GM19099 (cell line): Measurements from ENCODE around the gene CCDC178.

Experiments used
- POLR2A ChIP-seq: IDR thresholded peaks from 3 replicates; pipeline ENCODE4 v1.6.1; 2011; ENCODE audit warnings: low read depth; ENCODE audit not compliant: insufficient read length; ENCODE audit errors: extremely low read depth

The CCDC178 gene

DNA sequence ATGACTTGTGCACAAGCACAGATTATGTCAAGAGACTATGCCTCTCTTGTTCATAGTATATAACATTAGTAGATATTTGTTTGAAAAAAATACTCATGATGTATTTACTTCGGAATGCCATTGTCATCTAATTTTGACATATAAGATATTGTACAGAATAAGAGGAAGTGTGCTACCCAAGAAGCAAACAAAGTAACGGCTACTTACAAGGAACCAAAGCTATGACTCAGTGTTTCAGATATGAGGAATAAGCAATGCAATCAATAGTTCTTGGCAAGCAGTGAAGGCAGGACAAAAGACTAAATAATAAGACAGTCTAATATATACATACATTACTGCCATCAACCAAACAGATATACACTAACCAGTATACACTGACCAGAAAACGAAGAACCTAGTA lies 256.3 kb downstream of the CCDC178 start:
- TF ChIP-seq POLR2A = no peak

DNA sequence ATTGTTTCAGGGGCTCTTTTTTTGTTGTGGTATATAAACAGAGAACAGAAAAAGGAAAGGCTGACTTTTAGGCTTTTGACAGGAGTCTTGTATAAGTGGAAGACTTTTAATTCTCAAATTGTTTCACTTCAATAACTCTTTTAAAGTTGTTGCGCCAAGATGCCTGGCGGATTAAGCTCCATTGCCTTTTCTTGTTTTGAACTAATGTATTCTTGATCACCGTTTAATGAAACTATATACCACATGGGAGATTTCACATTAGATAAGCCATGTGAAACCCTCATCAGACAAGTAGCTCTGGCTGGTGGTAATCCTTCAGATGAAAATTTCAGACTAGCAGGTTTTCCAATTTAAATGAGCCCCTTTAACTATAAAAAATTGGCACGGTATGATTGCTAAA lies 257.4 kb downstream of the CCDC178 start:
- no peak for TF ChIP-seq POLR2A

DNA sequence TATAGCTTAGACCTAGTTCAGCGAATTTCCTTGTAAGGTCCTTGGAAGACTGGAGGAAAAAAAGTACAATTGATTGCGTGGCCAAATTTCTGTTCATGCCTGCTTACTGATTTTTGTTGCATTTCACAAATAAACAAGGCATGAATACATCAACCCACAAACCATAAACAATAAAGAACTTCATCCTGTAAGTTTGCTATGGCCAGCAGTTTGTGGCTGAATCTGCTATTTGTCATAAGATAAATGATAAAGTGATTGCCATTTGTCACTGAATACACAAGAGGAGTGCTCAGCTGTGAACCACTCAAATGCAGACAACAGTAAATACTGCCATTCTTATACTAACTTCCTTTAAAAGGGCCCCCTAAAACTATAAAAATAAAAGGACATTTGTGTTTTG lies 259.5 kb downstream of the CCDC178 start:
- no peak for TF ChIP-seq POLR2A

DNA sequence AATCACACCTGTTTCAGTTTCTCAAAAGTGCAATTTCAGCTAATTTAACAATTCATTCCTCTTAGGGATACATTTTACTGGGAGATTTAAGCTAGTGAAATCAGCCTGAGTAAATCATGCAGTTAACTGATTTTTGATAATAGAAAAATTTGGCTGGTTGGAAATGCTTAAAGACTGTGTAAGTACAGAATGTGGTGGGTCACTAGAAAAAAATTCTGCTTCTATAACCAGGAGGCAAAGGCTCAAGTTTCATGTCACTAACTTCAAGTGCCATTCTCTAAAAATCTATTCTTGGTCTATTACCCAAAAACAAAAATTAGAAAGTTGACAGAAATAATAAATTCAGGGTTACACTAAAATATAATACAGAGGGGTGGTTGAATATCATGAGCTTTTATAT lies 271.3 kb downstream of the CCDC178 start:
- no peak for TF ChIP-seq POLR2A

GRCh38 chr18:33161131-33161530 lies 279.4 kb downstream of the CCDC178 start:
- TF ChIP-seq POLR2A = no peak

DNA sequence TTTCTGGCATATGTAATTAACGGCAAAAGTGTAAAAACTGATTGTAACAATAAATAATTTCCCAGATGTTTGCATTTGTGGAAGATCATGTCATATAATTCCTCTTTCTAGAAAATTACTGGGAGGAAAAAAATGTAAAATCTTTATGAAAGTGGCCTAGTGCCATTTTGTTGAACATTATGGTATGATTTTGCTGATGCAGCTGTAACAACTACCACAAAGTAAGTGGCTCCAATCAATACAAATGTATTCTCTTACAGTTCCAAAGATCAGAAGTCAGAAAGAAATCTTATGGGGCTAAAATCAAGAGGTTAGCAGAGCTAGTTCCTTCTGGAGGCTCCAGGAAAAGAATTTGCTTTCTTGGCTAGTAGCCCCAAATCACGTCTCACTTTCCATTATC lies 281.4 kb downstream of the CCDC178 start:
- TF ChIP-seq POLR2A = no peak

- TF ChIP-seq POLR2A = no peak
These were observed 282.6 kb downstream of the CCDC178 start for GRCh38 chr18:33157893-33158292.

- TF ChIP-seq POLR2A = no peak
These were observed 283.5 kb downstream of the CCDC178 start for GRCh38 chr18:33156906-33157470.

GRCh38 chr18:33154049-33154448 lies 286.5 kb downstream of the CCDC178 start:
- TF ChIP-seq POLR2A = no peak

DNA sequence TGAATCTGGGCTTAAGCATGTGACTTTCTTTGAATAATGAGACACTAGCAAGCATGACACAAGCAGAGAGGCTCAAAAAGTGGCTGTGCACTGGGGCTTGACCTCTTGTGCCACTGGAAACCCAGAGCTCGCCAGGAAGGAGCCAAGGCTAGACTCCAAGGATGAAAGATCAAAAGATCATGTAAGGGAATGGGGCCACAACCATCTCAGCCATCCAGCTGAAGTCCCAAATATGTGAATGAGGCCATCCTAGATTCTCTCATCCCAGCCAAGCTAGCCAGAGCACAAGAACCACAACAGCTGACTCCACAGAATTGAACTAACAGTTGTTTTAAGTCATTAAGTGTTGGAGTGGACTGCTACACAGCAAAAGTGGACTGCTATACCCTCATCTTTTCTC lies 288.1 kb downstream of the CCDC178 start:
- TF ChIP-seq POLR2A = no peak

GRCh38 chr18:33146014-33146413 lies 294.5 kb downstream of the CCDC178 start:
- no peak for TF ChIP-seq POLR2A

DNA sequence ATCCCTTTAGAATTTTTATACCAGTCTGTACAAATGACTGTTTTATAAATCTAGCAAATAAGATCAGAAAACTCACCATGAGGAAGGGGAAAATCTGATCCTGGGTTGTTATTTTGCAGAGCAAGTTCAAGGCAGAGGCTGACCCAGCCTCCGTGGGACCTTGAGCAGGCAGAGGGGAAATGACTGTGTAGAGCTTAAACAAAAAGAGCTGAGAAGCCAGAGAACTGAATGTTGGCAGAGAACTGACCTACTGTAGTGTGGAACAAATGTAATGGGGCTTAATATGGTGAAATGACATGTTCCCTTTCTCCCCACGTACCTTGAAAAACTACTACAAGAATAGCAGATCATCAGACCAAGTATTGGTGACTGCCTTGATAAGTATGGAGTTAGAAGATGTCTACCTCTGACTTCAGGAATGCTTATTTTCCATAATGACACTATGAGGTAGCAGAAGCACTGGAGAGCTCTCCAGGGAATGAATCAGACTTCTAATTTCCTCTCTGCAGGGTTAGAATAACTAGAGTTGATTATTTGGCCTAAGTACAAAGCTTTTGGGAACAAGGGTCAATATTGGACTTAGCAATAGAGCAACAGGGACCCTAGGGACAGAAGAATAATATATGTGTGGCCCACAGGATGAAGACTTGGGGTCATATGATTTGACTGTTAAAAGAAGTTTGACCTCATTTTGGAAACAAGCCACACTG lies 304.4 kb downstream of the CCDC178 start:
- TF ChIP-seq POLR2A = no peak

DNA sequence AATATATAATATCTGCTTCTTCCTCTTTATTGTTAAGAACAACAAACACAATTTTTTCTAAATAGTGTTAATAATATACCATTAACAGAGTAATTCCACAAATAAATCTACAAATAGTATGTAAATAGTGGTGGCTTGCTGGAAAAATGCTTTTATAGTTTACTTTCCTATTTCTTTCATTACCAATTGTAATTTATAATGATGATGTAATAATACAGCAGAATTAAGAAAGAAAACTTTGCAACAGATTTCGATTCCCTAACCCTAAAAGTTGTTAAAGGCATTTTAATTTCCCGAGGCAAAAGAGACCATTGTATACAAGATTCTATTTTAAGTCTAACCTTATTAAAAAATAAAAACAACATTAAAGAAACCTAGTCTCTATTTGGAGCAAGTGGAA lies 307.9 kb downstream of the CCDC178 start:
- no peak for TF ChIP-seq POLR2A

- no peak for TF ChIP-seq POLR2A
These were observed 311.9 kb downstream of the CCDC178 start for GRCh38 chr18:33128581-33128980.

GRCh38 chr18:33123862-33124518 lies 316.5 kb downstream of the CCDC178 start:
- TF ChIP-seq POLR2A = no peak

GRCh38 chr18:33116376-33116775 lies 324.1 kb downstream of the CCDC178 start:
- TF ChIP-seq POLR2A = no peak
